ENCODE measurements around the gene INTS3.

The INTS3 gene

GRCh38 chr1:153793261-153793972 lies 65.6 kb downstream of the INTS3 start:
- ATAC-seq (ENCODE audit: low read depth), result no peak
- H3K9me3 ChIP-seq (ENCODE audit: severe bottlenecking), result no peaks in the 10 kb centered on the region
- no peaks in the 10 kb centered on the region for H3K27me3 ChIP-seq (ENCODE audit: insufficient read depth, poor library complexity, severe bottlenecking)
- H3K4me3 ChIP-seq (ENCODE audit: severe bottlenecking), result no peak overlapping the region
- H3K27ac ChIP-seq (ENCODE audit: poor library complexity, severe bottlenecking), result no peak overlapping the region
- H3K36me3 ChIP-seq (ENCODE audit: low read depth), result no peaks in the 10 kb centered on the region
- peak; percentile 13 for DNase-seq (ENCODE audit: low spot score)
- H3K4me1 ChIP-seq (ENCODE audit: insufficient read depth, poor library complexity, severe bottlenecking), result no peaks in the 10 kb centered on the region
- no peak for TF ChIP-seq CTCF (IDR thresholded peaks at IDR 0.05; ENCODE audit: poor library complexity, severe bottlenecking)

- ATAC-seq (ENCODE audit: low read depth) (no peak), DNase-seq (ENCODE audit: low spot score) (peak; percentile 25)
- H3K36me3 ChIP-seq (ENCODE audit: low read depth), result no peaks in the 10 kb centered on the region
- H3K4me3 ChIP-seq (ENCODE audit: severe bottlenecking), result no peak overlapping the region
- H3K27ac ChIP-seq (ENCODE audit: poor library complexity, severe bottlenecking), result no peak overlapping the region
- no peaks in the 10 kb centered on the region for H3K9me3 ChIP-seq (ENCODE audit: severe bottlenecking)
- no peaks in the 10 kb centered on the region for H3K4me1 ChIP-seq (ENCODE audit: insufficient read depth, poor library complexity, severe bottlenecking)
- H3K27me3 ChIP-seq (ENCODE audit: insufficient read depth, poor library complexity, severe bottlenecking), result no peaks in the 10 kb centered on the region
- TF ChIP-seq CTCF (IDR thresholded peaks at IDR 0.05; ENCODE audit: poor library complexity, severe bottlenecking), result no peak
Observed at GRCh38 chr1:153793973-153794615, 66.2 kb downstream of the INTS3 start.

DNA sequence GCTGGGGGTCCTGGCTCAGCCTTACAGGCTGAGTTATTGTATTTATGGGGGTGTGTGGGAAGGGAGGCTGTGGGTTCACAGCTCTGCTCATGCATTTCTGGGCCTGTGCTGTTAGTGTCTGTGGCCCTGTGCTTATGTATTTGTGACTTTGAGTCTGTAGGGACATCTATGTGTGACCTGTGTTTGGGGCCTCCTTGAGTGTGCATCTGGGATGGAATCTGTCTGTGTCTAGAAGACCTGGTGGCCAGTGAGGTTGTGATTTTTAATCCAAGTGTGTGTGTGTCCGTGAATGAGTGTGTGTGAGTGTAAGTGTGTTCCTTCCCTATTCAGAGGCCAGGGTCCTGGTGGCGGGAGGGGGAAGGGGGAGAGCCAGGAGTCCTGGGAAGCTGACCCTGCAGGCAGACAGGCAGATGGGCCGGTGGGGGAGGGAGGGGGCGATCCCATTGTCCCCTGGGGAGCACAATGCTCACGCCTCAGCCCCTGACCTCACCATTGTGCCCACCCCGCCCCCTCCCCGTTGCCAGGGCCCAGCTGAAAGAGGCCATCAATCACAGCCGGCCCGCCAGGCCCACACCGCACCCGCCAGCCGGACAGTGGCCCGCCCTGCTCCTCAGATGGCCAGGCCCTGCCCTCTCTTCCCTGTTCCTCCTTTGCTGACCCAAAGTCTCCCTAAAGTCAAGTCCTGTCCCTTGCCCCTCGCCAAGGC lies 66.9 kb downstream of the INTS3 start:
- no peak overlapping the region for H3K27ac ChIP-seq (ENCODE audit: poor library complexity, severe bottlenecking)
- H3K4me3 ChIP-seq (ENCODE audit: severe bottlenecking), result no peak overlapping the region
- H3K36me3 ChIP-seq (ENCODE audit: low read depth), result no peaks in the 10 kb centered on the region
- DNase-seq (ENCODE audit: low spot score) (no peak), ATAC-seq (ENCODE audit: low read depth) (no peak)
- no peaks in the 10 kb centered on the region for H3K9me3 ChIP-seq (ENCODE audit: severe bottlenecking)
- TF ChIP-seq CTCF (IDR thresholded peaks at IDR 0.05; ENCODE audit: poor library complexity, severe bottlenecking), result no peak
- H3K4me1 ChIP-seq (ENCODE audit: insufficient read depth, poor library complexity, severe bottlenecking), result no peaks in the 10 kb centered on the region
- H3K27me3 ChIP-seq (ENCODE audit: insufficient read depth, poor library complexity, severe bottlenecking), result no peaks in the 10 kb centered on the region

GRCh38 chr1:153795330-153795837 lies 67.5 kb downstream of the INTS3 start:
- ATAC-seq (ENCODE audit: low read depth) (no peak), DNase-seq (ENCODE audit: low spot score) (peak; percentile 58)
- H3K27me3 ChIP-seq (ENCODE audit: insufficient read depth, poor library complexity, severe bottlenecking), result no peaks in the 10 kb centered on the region
- no peak for TF ChIP-seq CTCF (IDR thresholded peaks at IDR 0.05; ENCODE audit: poor library complexity, severe bottlenecking)
- H3K4me3 ChIP-seq (ENCODE audit: severe bottlenecking), result no peak overlapping the region
- no peak overlapping the region for H3K27ac ChIP-seq (ENCODE audit: poor library complexity, severe bottlenecking)
- no peaks in the 10 kb centered on the region for H3K9me3 ChIP-seq (ENCODE audit: severe bottlenecking)
- no peaks in the 10 kb centered on the region for H3K4me1 ChIP-seq (ENCODE audit: insufficient read depth, poor library complexity, severe bottlenecking)
- H3K36me3 ChIP-seq (ENCODE audit: low read depth), result no peaks in the 10 kb centered on the region
